SU-DHL-6 (cell line): ENCODE measurements around the gene MGAT2.

Experiments used
- H2AFZ ChIP-seq: fragments of 200-600 bp; sonication (generic); 2 replicates; pipeline ENCODE4 v1.6.1; 2014; ENCODE audit warnings: low read depth, mild to moderate bottlenecking, moderate library complexity, mixed read lengths, antibody characterized with exemption, low read length; ENCODE audit not compliant: severe bottlenecking
- H3F3A ChIP-seq: fragments of 200-600 bp; shearing (Covaris generic); 2 replicates; pipeline ENCODE4 v1.6.0; 2016; ENCODE audit warnings: antibody characterized with exemption, mild to moderate bottlenecking; ENCODE audit not compliant: insufficient read depth
- H3K27ac ChIP-seq: fragments of 200-600 bp; sonication (generic); 2 replicates; pipeline ENCODE4 v1.5.1; 2016; ENCODE audit warnings: low read depth, mild to moderate bottlenecking, low read length, moderate library complexity, mixed read lengths
- H3K27me3 ChIP-seq: fragments of 200-600 bp; sonication (generic), shearing (Covaris generic); 2 replicates; pipeline ENCODE4 v1.6.0; 2014; ENCODE audit warnings: mild to moderate bottlenecking, low read length
- H3K36me3 ChIP-seq: fragments of 200-600 bp; sonication (generic); 2 replicates; pipeline ENCODE4 v1.6.1; 2014; ENCODE audit warnings: mild to moderate bottlenecking, low read length, mixed read lengths
- H3K4me2 ChIP-seq: fragments of 300-600, 200-600 bp; shearing (Covaris generic), sonication (generic); 2 replicates; pipeline ENCODE4 v1.6.0; 2014; ENCODE audit warnings: low read length, low read depth, mild to moderate bottlenecking; ENCODE audit not compliant: poor library complexity, severe bottlenecking
- H3K4me3 ChIP-seq: fragments of 200-600 bp; sonication (generic); 2 replicates; pipeline ENCODE4 v1.5.1; 2014; ENCODE audit warnings: antibody characterized with exemption, low read length, mild to moderate bottlenecking, mixed read lengths; ENCODE audit not compliant: insufficient read depth, poor library complexity, severe bottlenecking
- H3K79me2 ChIP-seq: fragments of 200-600 bp; sonication (generic); 2 replicates; pipeline ENCODE4 v1.6.1; 2014; ENCODE audit warnings: mild to moderate bottlenecking, low read length, moderate library complexity; ENCODE audit not compliant: insufficient read depth
- H3K9ac ChIP-seq: fragments of 200-600 bp; sonication (generic); 2 replicates; pipeline ENCODE4 v1.7.0; 2014; ENCODE audit warnings: mild to moderate bottlenecking, low read length
- H3K9me2 ChIP-seq: fragments of 200-600 bp; sonication (generic); replicated peaks from 2 replicates; pipeline ENCODE4 v1.6.1; 2014; ENCODE audit warnings: low read length; ENCODE audit not compliant: insufficient read depth
- H3K9me3 ChIP-seq: fragments of 200-600 bp; sonication (generic); 2 replicates; pipeline ENCODE4 v1.6.1; 2014; ENCODE audit warnings: low read length, mixed read lengths; ENCODE audit not compliant: insufficient read depth
- H4K20me1 ChIP-seq: fragments of 200-600 bp; sonication (generic); 2 replicates; pipeline ENCODE4 v1.6.1; 2014; ENCODE audit warnings: low read depth, mild to moderate bottlenecking, antibody characterized with exemption, low read length, moderate library complexity, mixed read lengths
- CTCF ChIP-seq: fragments of 200-600 bp; sonication (generic); IDR thresholded peaks from one replicate; pipeline ENCODE4 v1.5.1; 2017; ENCODE audit warnings: antibody characterized with exemption, mild to moderate bottlenecking, low read length, moderate library complexity; ENCODE audit not compliant: insufficient read depth, poor library complexity, severe bottlenecking
- EZH2phosphoT487 ChIP-seq: fragments of 200-600 bp; sonication (generic), shearing (Covaris generic); conservative IDR thresholded peaks from 2 replicates; pipeline ENCODE4 v1.6.1; 2018; ENCODE audit warnings: mild to moderate bottlenecking, antibody characterized with exemption, low read length, moderate library complexity, mixed read lengths

The MGAT2 gene

GRCh38 chr14:49619730-49620129 is 869 bp upstream of the MGAT2 start:
- no peaks in the 10 kb centered on the region for H3K27me3 ChIP-seq
- peak overlapping the region; percentile 90 for H3K9ac ChIP-seq
- H2AFZ ChIP-seq: no peak overlapping the region
- H3K4me2 ChIP-seq: peak overlapping the region; percentile 89
- H3K4me3 ChIP-seq: peak overlapping the region; percentile 78
- no peaks in the 10 kb centered on the region for H3K9me3 ChIP-seq
- H3K9me2 ChIP-seq: no peaks in the 10 kb centered on the region
- peaks cover 48% of the 10 kb centered on the region for H3F3A ChIP-seq
- no peak for TF ChIP-seq EZH2phosphoT487
- TF ChIP-seq CTCF: no peak
- H3K36me3 ChIP-seq: peaks cover 19% of the 10 kb centered on the region
- H4K20me1 ChIP-seq: peaks cover 17% of the 10 kb centered on the region
- H3K79me2 ChIP-seq: peaks cover 83% of the 10 kb centered on the region
- peak overlapping the region; percentile 79 for H3K27ac ChIP-seq

- Histone ChIP-seq H4K20me1 (peaks cover 27% of the 10 kb centered on the region), H3F3A (peaks cover 49% of the 10 kb centered on the region), H3K9me3 (no peaks in the 10 kb centered on the region), H3K9me2 (no peaks in the 10 kb centered on the region), H3K4me3 (peak overlapping the region; percentile 78), H3K27me3 (no peaks in the 10 kb centered on the region), H3K4me2 (peak overlapping the region; percentile 83), H3K9ac (peak overlapping the region; percentile 90), H2AFZ (peak overlapping the region; percentile 70), H3K36me3 (peaks cover 24% of the 10 kb centered on the region), H3K27ac (peak overlapping the region; percentile 79), H3K79me2 (peaks cover 95% of the 10 kb centered on the region)
- no peak for TF ChIP-seq CTCF
Observed at GRCh38 chr14:49621114-49621881, 699 bp downstream of the MGAT2 start.

- H3K79me2 ChIP-seq: peaks cover 96% of the 10 kb centered on the region
- H3K4me3 ChIP-seq: peak overlapping the region; percentile 78
- peak overlapping the region; percentile 28; the same call in 1 of the 2 replicates for H3K27ac ChIP-seq
- peaks cover 45% of the 10 kb centered on the region for H3F3A ChIP-seq
- H3K36me3 ChIP-seq: peaks cover 25% of the 10 kb centered on the region
- H2AFZ ChIP-seq: no peak overlapping the region
- peak overlapping the region; percentile 90 for H3K9ac ChIP-seq
- H3K9me2 ChIP-seq: no peaks in the 10 kb centered on the region
- peaks cover 27% of the 10 kb centered on the region for H4K20me1 ChIP-seq
- no peaks in the 10 kb centered on the region for H3K27me3 ChIP-seq
- no peaks in the 10 kb centered on the region for H3K9me3 ChIP-seq
- TF ChIP-seq CTCF (no peak), EZH2phosphoT487 (no peak)
- H3K4me2 ChIP-seq: peak overlapping the region; percentile 83
Observed at GRCh38 chr14:49622022-49622607, 1.5 kb downstream of the MGAT2 start.
